Suprapubic skin (tissue), 3 donors: ENCODE data around the gene BTBD2.
A peak's percentile ranks its signal among the peaks of the same experiment; 100 is the strongest.

Experiments
- CTCF ChIP-seq, 2 donors: fragments of 200-600 bp in 1 of 2; fragments of 450-650 bp in 1 of 2; sonication (generic) in 1 of 2; IDR thresholded peaks; one replicate each; pipeline ENCODE4 v1.5.1; 2016 to 2019; ENCODE audit warnings: antibody characterized with exemption in 2 of 2, mild to moderate bottlenecking in 1 of 2, moderate library complexity in 1 of 2
- EP300 ChIP-seq: sonication (generic); formaldehyde crosslinking; IDR thresholded peaks from one replicate; pipeline ENCODE4 v1.6.1; 2017; ENCODE audit warnings: antibody characterized with exemption

GRCh38 chr19:2041683-2042484 lies 26.4 kb upstream of the BTBD2 start:
- TF ChIP-seq CTCF (IDR thresholded peaks at IDR 0.05) (no peak), EP300 (peak; percentile 42)
